22Rv1 (cell line): ENCODE measurements around the gene WAC.

Experiments used
- CTCF ChIP-seq: fragments of 450-650 bp; IDR thresholded peaks from 2 replicates; pipeline ENCODE4 v1.5.1; 2017; ENCODE audit warnings: mild to moderate bottlenecking
- ZFX ChIP-seq: fragments of 450-650 bp; IDR thresholded peaks from 2 replicates; pipeline ENCODE4 v1.6.1; 2017; ENCODE audit warnings: antibody characterized with exemption, borderline replicate concordance

GRCh38 chr10:28637346-28637745, 104.4 kb downstream of the WAC start:
- TF ChIP-seq CTCF, result no peak
- TF ChIP-seq ZFX, result no peak
